ENCODE measurements around the gene DLG1.

DLG1 gene

GRCh38 chr3:197168606-197169005 lies 129.8 kb downstream of the DLG1 start:
- no peak for DNase-seq

GRCh38 chr3:197168063-197168462 lies 130.3 kb downstream of the DLG1 start:
- no peak for DNase-seq

DNA sequence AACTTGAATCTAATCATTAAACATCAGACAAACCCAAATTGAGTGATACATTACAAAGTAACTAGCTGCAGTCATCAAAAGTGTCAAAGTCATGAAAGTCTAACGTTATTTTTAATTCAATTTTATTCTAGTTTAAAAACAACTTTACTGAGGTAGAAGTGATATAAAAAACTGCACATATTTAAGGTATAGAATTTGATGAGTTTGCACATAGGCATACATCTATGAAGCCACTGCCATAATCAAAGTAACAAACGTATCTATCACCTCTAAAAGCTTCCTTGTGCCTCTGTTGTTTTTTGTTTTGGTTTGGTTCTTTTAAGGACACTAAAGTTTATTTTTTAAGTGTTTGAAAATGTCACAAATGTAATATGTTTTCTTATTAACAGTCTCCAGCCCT lies 130.9 kb downstream of the DLG1 start:
- DNase-seq, result no peak

- DNase-seq, result no peak
These were observed 132.5 kb downstream of the DLG1 start for GRCh38 chr3:197165890-197166289.

GRCh38 chr3:197155046-197155445 lies 143.4 kb downstream of the DLG1 start:
- DNase-seq, result no peak

DNA sequence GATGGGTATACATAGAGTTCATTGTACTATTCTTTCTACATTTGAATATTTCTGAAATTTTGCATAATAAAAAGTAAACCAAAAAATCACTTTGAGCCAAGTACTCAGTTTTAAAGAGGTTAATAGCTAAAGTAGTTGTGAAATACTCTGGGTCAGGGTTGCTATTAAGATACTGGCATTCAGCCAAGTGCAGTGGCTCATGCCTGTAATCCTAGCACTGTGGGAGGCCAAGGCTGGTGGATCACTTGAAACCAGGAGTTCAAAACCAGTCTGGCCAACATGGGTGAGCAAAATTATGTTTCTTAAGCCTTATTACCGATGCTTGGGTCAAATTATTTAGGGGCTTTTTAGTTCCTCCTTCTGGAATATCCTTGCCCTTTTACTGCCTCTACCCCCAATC lies 146.8 kb downstream of the DLG1 start:
- no peak for DNase-seq

DNA sequence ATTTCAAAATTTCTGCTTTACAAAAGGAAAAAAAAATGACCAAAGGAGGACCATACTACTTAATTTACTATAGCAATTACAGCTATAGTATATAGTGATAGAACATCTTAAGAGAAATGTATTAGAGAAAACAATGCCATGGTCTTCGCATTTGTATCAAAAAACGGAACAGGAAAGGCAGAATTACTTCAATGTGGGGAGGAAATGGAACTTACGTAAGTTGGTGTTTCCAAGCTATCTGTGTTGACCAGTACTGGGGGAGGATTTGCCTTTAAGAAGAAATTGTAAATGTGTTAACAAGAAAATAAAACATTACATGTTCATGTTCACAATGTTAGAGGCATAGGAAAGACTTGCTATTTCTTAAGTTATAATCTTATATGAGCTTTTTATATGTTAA lies 148.9 kb downstream of the DLG1 start:
- no peak for DNase-seq

GRCh38 chr3:197144188-197144587 lies 154.2 kb downstream of the DLG1 start:
- no peak for DNase-seq

DNA sequence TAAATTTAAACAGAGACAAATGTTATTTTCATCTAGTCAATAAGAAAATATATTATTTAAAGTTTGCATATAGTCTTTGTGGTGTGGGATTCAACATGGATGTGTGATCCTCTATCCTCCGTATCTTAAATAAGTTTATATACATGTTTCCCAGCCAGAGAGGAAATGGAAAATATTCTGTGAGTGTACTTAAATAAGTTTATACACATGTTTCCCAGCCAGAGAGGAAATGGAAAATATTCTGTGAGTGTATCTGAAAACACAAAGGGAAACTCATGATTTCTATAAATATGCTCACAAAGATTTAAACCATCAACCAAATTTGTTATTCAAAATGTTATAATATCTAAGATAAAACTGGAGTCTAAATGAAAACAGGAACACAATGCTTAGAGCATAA lies 158.8 kb downstream of the DLG1 start:
- DNase-seq, result no peak

- no peak for DNase-seq
These were observed 160.7 kb downstream of the DLG1 start for GRCh38 chr3:197137751-197138150.

GRCh38 chr3:197136744-197137143 lies 161.7 kb downstream of the DLG1 start:
- DNase-seq, result no peak

DNA sequence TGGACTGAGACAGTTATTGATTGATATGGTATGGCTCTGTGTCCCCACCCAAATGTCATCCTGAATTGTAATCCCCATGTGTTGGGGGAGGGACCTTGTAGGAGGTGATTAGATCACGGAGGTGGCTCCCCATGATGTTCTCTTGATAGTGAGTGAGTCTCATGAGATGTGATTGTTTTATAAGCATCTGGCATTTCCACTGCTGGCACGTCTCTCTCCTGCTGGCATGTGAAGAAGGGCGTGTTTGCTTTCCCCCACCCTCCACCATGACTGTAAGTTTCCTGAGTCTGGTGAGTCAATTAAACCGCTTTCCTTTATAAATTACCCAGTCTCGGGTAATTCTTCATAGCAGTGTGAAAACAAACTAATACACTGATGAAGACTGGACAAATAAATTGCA lies 163.2 kb downstream of the DLG1 start:
- no peak for DNase-seq

- DNase-seq, result no peak
These were observed 165.4 kb downstream of the DLG1 start for GRCh38 chr3:197132916-197133530.

GRCh38 chr3:197125636-197126035 lies 172.8 kb downstream of the DLG1 start:
- no peak for DNase-seq

DNA sequence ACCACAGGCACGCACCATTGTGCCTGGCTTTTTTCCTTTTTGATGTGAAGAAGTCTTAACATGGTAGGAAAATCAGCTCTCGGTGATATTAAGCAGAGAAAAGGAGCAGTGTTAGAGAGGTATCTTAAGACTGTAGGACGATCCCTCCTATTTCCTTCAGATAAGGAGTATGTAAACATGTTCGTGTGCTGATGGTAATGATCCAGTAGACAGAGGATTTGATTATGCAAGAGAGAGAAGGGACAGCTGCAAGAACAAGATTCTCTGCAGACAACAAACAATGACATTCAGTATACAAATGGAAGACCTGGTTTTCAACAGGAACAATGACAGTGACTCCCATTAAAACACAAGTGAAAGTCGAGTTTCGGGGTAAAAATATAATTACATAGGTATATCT lies 173.7 kb downstream of the DLG1 start:
- DNase-seq, result no peak

DNA sequence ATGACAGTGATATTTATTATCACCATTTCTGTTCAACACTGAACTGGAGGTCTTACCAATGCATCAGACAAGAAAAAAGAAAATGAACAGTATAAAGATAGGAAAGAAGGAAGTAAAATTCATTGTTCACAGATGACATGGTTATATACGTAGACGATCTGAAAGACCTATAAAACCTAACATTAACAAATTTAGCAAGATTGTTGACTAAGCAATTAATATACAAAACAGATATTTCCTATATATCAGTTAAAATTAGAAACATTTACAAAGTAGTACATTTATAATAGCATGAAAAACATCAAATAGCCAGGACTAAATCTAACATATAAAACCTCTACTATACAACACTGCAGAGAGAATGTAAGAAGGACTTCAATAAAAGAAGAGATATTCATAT lies 176.0 kb downstream of the DLG1 start:
- no peak for DNase-seq

- no peak for DNase-seq
These were observed 181.3 kb downstream of the DLG1 start for GRCh38 chr3:197117114-197117513.

- DNase-seq, result no peak
These were observed 184.4 kb downstream of the DLG1 start for GRCh38 chr3:197114007-197114406.

- DNase-seq, result no peak
These were observed 186.7 kb downstream of the DLG1 start for GRCh38 chr3:197111685-197112084.

DNA sequence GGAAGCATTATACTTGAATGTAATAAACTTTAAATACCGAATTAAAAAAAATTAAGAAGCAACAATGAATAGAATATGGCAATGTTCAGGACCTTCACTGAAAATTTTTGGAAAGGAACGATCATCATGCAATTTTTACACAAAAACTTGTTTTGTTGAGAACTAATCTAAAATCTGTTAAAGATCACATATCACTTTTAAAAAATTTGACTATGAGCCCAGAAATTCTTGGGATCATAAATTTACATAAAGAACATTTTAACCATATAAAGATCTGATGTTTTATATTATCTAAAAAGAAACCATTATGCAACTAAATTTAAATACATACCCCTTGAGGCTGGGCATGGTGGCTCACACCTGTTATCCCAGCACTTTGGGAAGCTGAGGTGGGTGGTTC lies 192.6 kb downstream of the DLG1 start:
- DNase-seq, result no peak

GRCh38 chr3:197104738-197105137 lies 193.7 kb downstream of the DLG1 start:
- no peak for DNase-seq

- no peak for DNase-seq
These were observed 194.6 kb downstream of the DLG1 start for GRCh38 chr3:197103766-197104165.

- no peak for DNase-seq
These were observed 204.5 kb downstream of the DLG1 start for GRCh38 chr3:197093871-197094270.

DNA sequence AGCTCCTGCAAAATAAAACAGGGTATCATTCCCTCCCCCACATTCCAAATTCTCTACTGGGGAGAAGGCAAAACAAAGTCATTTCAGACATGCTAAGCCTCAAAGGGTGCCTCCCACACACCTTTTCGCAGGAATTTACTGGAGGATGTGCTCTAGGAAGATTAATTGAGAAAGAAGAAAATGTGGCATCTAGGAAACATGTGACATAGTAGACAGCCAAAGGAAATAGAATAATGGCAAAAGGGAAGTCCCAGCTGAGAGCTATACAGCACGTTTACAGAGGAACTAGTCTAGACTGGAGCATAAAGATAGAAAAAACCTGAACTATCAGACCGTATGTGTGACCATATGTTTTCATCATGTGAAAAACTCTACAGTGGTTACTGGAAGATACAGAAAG lies 210.0 kb downstream of the DLG1 start:
- DNase-seq, result no peak

- DNase-seq, result no peak
These were observed 213.3 kb downstream of the DLG1 start for GRCh38 chr3:197085137-197085536.

- no peak for DNase-seq
These were observed 214.9 kb downstream of the DLG1 start for GRCh38 chr3:197083486-197083885.
